Panc1 (cell line): ENCODE results near the gene OR5M11.

Experiments
- POLR2AphosphoS5 ChIP-seq: IDR thresholded peaks from 2 replicates; pipeline ENCODE4 v1.6.1; 2012; ENCODE audit warnings: mild to moderate bottlenecking, low read depth, low read length, moderate library complexity
- TF ChIP-seq, protein P1 (sequence below): fragments of 450-650 bp; IDR thresholded peaks from 2 replicates; pipeline ENCODE4 v1.5.1; 2017; ENCODE audit warnings: mild to moderate bottlenecking

DNA sequence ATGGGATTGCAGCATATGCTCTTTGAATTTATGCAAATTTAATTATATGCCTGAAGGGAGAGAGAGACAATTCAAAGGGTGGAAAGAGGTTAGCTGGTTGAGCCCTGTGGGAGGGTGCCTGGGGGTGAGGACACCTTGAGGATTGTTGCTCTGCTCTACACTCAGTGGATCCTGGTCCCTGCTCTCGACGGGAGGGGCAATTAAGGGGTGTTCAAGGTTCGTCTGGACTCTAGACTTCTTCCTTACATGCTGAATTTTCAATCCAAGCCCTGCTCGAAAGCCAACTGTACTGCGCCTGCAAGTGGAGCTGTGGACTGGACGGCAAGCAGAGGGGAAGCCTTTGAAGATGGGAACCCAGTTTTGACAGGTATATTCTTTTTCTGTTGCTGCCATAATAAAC, 15.5 kb upstream of the OR5M11 start:
- no peak for TF ChIP-seq POLR2AphosphoS5
- TF ChIP-seq, protein P1, sequence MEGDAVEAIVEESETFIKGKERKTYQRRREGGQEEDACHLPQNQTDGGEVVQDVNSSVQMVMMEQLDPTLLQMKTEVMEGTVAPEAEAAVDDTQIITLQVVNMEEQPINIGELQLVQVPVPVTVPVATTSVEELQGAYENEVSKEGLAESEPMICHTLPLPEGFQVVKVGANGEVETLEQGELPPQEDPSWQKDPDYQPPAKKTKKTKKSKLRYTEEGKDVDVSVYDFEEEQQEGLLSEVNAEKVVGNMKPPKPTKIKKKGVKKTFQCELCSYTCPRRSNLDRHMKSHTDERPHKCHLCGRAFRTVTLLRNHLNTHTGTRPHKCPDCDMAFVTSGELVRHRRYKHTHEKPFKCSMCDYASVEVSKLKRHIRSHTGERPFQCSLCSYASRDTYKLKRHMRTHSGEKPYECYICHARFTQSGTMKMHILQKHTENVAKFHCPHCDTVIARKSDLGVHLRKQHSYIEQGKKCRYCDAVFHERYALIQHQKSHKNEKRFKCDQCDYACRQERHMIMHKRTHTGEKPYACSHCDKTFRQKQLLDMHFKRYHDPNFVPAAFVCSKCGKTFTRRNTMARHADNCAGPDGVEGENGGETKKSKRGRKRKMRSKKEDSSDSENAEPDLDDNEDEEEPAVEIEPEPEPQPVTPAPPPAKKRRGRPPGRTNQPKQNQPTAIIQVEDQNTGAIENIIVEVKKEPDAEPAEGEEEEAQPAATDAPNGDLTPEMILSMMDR, result no peak
